ENCODE results near the gene CLEC11A. TPM values are rescaled to one million over a fixed set of nuclear protein-coding genes. Genes with fewer than 3 reads are reported as not detected.
A peak's percentile ranks its signal among the peaks of the same experiment; 100 is the strongest.

The CLEC11A gene
- polyA plus RNA-seq, 2 of the 4 experiments (the other 2 are of a cell fraction), result 1.5 to 6.2 TPM

DNA sequence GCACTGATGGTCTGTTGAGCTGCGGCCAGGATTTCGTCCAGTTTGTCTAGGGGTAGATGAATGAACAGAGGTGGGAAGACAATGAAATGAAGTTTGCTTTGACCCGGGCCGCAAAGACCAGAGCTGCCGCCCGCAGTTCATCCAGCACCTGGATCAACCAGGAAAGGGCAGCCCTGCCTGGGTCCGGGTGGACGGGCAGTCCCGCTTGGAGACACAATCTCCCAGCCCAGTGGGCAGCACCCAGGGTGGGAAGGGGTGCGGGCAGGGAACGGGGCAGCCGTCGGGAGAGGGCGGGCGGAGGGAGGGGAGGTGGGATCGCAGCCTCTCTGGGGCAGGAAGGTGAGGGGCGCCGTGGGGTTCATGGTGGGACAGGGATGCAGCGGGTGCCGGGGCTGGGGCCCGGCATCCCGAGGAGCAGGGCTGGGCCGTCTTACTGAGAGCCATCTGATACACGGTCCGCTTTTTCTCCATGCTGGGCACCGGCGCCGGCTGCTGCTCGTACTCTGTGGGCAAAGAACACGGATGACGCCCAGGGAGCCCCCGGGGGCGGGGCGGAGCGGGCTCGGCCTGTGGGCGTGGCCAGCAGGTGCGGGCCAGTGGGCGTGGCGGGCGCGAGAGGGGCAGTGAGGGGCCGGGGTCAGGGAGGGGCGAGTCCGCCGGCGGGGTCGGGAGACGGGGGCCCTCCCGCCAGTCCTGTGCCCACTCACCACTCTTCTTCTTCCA is 36.7 kb upstream of the CLEC11A start:
- Histone ChIP-seq H3K9me3 (no peaks in the 10 kb centered on the region), H3K4me3 (0 out of 3 replicates have a peak overlapping the region, but pooled peaks have one; percentile 12), H3K27ac (no peak overlapping the region), H3K4me1 (peaks cover 4% of the 10 kb centered on the region; the same call in 2 of the 3 replicates), H3K4me2 (peak overlapping the region; percentile 38; the same call in 1 of the 3 replicates)
- FAIRE-seq, result no peak
- peak in 1 of 2 experiments; percentile 14; a peak in 1 of 6 replicates for ATAC-seq
- WGBS (ENCODE audit: missing lambda C conversion rate), result 17% methylated on average over 20 of the region's 50 CpGs
- no peak for DNase-seq (ENCODE audit: low read depth in 1 of 2, low spot score in 1 of 2)
- ChIA-PET CTCF (interaction anchor here (1.0 to 2.2 kb wide), 4 partner anchors 15 to 149 kb away, joined by 4 to 10 read pairs (median 6); no protein-coding TSS in a partner anchor), POLR2A (no interaction called here)
- TF ChIP-seq GATA3 (IDR thresholded peaks at IDR 0.05; ENCODE audit: borderline replicate concordance), result no peak
- TF ChIP-seq, protein P1, sequence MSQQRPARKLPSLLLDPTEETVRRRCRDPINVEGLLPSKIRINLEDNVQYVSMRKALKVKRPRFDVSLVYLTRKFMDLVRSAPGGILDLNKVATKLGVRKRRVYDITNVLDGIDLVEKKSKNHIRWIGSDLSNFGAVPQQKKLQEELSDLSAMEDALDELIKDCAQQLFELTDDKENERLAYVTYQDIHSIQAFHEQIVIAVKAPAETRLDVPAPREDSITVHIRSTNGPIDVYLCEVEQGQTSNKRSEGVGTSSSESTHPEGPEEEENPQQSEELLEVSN (IDR thresholded peaks at IDR 0.05; ENCODE audit: borderline replicate concordance, low read depth), result no peak
- TF ChIP-seq MAFK (IDR thresholded peaks at IDR 0.05; ENCODE audit: partially characterized antibody), result no peak
- TF ChIP-seq CHD2 (IDR thresholded peaks at IDR 0.05; ENCODE audit: low read length, partially characterized antibody), result no peak
- no peak for TF ChIP-seq EP300 (IDR thresholded peaks at IDR 0.05)
- no peak for TF ChIP-seq FOSL2 (IDR thresholded peaks at IDR 0.05)
- no peak for TF ChIP-seq FOSL2 (CRISPR knock-in tag; IDR thresholded peaks at IDR 0.05)
- TF ChIP-seq POLR2AphosphoS2 (conservative IDR thresholded peaks at IDR 0.05; ENCODE audit: low read length), result no peak
- TF ChIP-seq, protein P2, sequence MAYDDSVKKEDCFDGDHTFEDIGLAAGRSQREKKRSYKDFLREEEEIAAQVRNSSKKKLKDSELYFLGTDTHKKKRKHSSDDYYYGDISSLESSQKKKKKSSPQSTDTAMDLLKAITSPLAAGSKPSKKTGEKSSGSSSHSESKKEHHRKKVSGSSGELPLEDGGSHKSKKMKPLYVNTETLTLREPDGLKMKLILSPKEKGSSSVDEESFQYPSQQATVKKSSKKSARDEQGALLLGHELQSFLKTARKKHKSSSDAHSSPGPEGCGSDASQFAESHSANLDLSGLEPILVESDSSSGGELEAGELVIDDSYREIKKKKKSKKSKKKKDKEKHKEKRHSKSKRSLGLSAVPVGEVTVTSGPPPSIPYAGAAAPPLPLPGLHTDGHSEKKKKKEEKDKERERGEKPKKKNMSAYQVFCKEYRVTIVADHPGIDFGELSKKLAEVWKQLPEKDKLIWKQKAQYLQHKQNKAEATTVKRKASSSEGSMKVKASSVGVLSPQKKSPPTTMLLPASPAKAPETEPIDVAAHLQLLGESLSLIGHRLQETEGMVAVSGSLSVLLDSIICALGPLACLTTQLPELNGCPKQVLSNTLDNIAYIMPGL (CRISPR knock-in tag; IDR thresholded peaks at IDR 0.05; ENCODE audit: borderline replicate concordance), result no peak
- TF ChIP-seq CEBPB (IDR thresholded peaks at IDR 0.05), result no peak
- no peak for TF ChIP-seq HOXB13 (CRISPR knock-in tag; IDR thresholded peaks at IDR 0.05; ENCODE audit: low read depth)
- TF ChIP-seq TP53 (CRISPR knock-in tag; IDR thresholded peaks at IDR 0.05), result no peak
- no peak for TF ChIP-seq PHF8 (IDR thresholded peaks at IDR 0.05; ENCODE audit: borderline replicate concordance, low read depth)
- TF ChIP-seq KDM1A (IDR thresholded peaks at IDR 0.05; ENCODE audit: low read depth), result no peak
- no peak for TF ChIP-seq EHMT2 (IDR thresholded peaks at IDR 0.05; ENCODE audit: low read depth)
- no peak for TF ChIP-seq CBX2 (IDR thresholded peaks at IDR 0.05; ENCODE audit: borderline replicate concordance, low read depth)
- TF ChIP-seq JUNB (IDR thresholded peaks at IDR 0.05), result no peak
- TF ChIP-seq FOXS1 (CRISPR knock-in tag; IDR thresholded peaks at IDR 0.05), result no peak
- TF ChIP-seq, protein P3, sequence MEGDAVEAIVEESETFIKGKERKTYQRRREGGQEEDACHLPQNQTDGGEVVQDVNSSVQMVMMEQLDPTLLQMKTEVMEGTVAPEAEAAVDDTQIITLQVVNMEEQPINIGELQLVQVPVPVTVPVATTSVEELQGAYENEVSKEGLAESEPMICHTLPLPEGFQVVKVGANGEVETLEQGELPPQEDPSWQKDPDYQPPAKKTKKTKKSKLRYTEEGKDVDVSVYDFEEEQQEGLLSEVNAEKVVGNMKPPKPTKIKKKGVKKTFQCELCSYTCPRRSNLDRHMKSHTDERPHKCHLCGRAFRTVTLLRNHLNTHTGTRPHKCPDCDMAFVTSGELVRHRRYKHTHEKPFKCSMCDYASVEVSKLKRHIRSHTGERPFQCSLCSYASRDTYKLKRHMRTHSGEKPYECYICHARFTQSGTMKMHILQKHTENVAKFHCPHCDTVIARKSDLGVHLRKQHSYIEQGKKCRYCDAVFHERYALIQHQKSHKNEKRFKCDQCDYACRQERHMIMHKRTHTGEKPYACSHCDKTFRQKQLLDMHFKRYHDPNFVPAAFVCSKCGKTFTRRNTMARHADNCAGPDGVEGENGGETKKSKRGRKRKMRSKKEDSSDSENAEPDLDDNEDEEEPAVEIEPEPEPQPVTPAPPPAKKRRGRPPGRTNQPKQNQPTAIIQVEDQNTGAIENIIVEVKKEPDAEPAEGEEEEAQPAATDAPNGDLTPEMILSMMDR (IDR thresholded peaks at IDR 0.05), result no peak
- no peak for TF ChIP-seq ZNF302 (CRISPR knock-in tag; IDR thresholded peaks at IDR 0.05)
- TF ChIP-seq EHF (CRISPR knock-in tag; IDR thresholded peaks at IDR 0.05), result no peak

DNA sequence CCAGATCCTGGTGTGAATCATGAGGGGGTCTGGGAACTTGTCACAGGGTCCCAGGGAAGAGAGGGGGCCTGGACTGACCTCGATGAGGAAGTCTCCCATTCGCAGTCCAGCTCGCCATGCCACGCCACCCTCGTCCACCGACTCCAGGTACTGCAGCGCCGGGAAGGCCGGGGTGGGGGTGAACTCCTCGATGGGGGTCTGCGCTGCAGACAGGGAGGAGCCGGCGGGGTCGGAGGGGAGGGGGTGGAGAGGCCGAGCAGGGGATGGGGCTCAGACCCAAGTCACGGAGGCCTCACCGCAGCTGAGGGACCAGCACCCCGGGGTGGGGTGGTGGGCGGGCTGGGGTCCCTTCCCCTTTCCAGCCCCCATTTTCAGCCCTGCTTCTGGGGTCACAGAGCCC is 34.4 kb upstream of the CLEC11A start:
- no peak for ATAC-seq
- no peak for TF ChIP-seq RARB (CRISPR knock-in tag; IDR thresholded peaks at IDR 0.05)
- no peak for TF ChIP-seq POLR2A (IDR thresholded peaks at IDR 0.05; ENCODE audit: low read length)
- TF ChIP-seq CHD4 (IDR thresholded peaks at IDR 0.05; ENCODE audit: borderline replicate concordance), result no peak
- TF ChIP-seq ZNF302 (CRISPR knock-in tag; IDR thresholded peaks at IDR 0.05), result no peak
- no peak for TF ChIP-seq EP300 (IDR thresholded peaks at IDR 0.05)
- no peak for TF ChIP-seq HOXA7 (CRISPR knock-in tag; IDR thresholded peaks at IDR 0.05)
- no peak for TF ChIP-seq ESRRA (IDR thresholded peaks at IDR 0.05; ENCODE audit: borderline replicate concordance, low read length)
- TF ChIP-seq, protein P3 (IDR thresholded peaks at IDR 0.05), result no peak
- TF ChIP-seq MAZ (IDR thresholded peaks at IDR 0.05; ENCODE audit: borderline replicate concordance, low read depth, low read length), result no peak
- no peak for TF ChIP-seq EHMT2 (IDR thresholded peaks at IDR 0.05; ENCODE audit: low read depth)
- no peak for TF ChIP-seq NFE2L2 (conservative IDR thresholded peaks at IDR 0.05; ENCODE audit: low read length)
- no peak for DNase-seq (ENCODE audit: low read depth in 1 of 2, low spot score in 1 of 2)
- no peak for FAIRE-seq
- Histone ChIP-seq H3K4me2 (no peak overlapping the region), H3K4me1 (peaks cover 4% of the 10 kb centered on the region; the same call in 2 of the 3 replicates), H3K4me3 (no peak overlapping the region), H3K9me3 (no peaks in the 10 kb centered on the region), H3K27ac (no peak overlapping the region)
- POLR2A ChIA-PET, result interaction anchor here (0.7 kb wide), 1 partner anchor 36 kb away, joined by 3 read pairs; no protein-coding TSS in a partner anchor
- 51% methylated on average over 9 of the region's 19 CpGs for WGBS (ENCODE audit: missing lambda C conversion rate)
- CTCF ChIA-PET, result interaction anchor here (1.6 to 5.3 kb wide), 2 partner anchors 20 to 95 kb away, joined by 4 to 24 read pairs; no protein-coding TSS in a partner anchor
